HCT116 (cell line): ENCODE data around the gene PRKD2.

Experiments
- CEBPB ChIP-seq: IDR thresholded peaks from 2 replicates; pipeline ENCODE4 v1.6.1; 2012; ENCODE audit warnings: low read depth
- EZH2 ChIP-seq: fragments of 200-600 bp; sonication (generic); IDR thresholded peaks from 2 replicates; pipeline ENCODE4 v1.6.1; 2017; ENCODE audit warnings: antibody characterized with exemption, mixed run types
- EZH2phosphoT487 ChIP-seq: fragments of 200-600 bp; IDR thresholded peaks from 2 replicates; pipeline ENCODE4 v1.6.1; 2018; ENCODE audit warnings: antibody characterized with exemption, borderline replicate concordance
- SP1 ChIP-seq: IDR thresholded peaks from 2 replicates; pipeline ENCODE4 v1.6.1; 2012; ENCODE audit warnings: low read depth
- SRF ChIP-seq: IDR thresholded peaks from 2 replicates; pipeline ENCODE4 v1.6.1; 2012; ENCODE audit warnings: low read depth
- ZBTB33 ChIP-seq: IDR thresholded peaks from 2 replicates; pipeline ENCODE4 v1.6.1; 2011; ENCODE audit warnings: mild to moderate bottlenecking, low read length, moderate library complexity; ENCODE audit not compliant: insufficient replicate concordance; ENCODE audit errors: extremely low read depth
- ZNF274 ChIP-seq: fragments of 200-500 bp; sonication (Bioruptor generic); IDR thresholded peaks from 2 replicates; pipeline ENCODE4 v1.6.1; 2014; ENCODE audit warnings: mild to moderate bottlenecking, low read depth, low read length, inconsistent platforms
- TF ChIP-seq, protein P1 (sequence below), 3 experiments: fragments of 200-600 bp in 1 of 3; sonication (generic) in 1 of 3; IDR thresholded peaks in 2 of 3; conservative IDR thresholded peaks in 1 of 3; 2 replicates each; pipeline ENCODE4 v1.5.1; 2012 to 2017; ENCODE audit warnings: low read depth in 2 of 3, low read length in 2 of 3, antibody characterized with exemption in 1 of 3, borderline replicate concordance in 1 of 3, control low read depth in 1 of 3, mild to moderate bottlenecking in 1 of 3, mixed read lengths in 1 of 3, mixed run types in 1 of 3, moderate library complexity in 1 of 3; ENCODE audit not compliant: insufficient read depth in 1 of 3
- TF ChIP-seq, protein P2 (sequence below): IDR thresholded peaks from 2 replicates; pipeline ENCODE4 v1.6.1; 2012; ENCODE audit warnings: low read depth

DNA sequence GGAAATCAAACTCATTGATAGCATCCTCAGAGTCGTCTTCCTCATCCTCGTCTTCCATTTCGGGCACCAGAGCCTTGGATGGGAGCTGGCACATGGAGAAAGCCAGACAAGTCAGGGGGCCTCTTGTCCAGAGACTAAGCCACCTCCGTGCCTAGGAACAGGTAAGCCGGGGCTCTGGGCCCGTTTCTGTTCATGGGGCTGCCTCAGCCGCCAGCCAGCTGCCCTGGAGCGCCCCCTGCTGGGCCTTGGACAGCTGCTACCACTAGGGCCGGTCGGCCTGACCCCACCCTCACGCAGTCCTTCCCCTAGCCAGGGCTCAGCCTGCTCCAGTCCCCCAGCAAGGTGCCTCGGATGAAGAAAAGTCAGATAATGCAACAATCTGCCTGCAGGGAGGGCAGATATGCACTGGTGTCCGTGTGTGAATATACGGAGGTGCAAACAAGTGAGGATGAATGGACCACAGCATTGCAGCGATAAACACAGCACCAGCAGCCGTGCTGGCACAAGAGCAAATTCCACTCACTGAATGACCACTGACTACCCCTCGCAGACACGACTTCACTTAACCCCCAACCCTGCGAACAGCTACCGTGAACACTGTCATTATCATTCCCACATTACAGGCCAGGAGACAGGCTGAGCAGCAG is 11.9 kb upstream of the PRKD2 start:
- TF ChIP-seq ZBTB33 (no peak), EZH2phosphoT487 (no peak), SRF (no peak), ZNF274 (no peak), EZH2 (no peak), SP1 (no peak), CEBPB (no peak)
- TF ChIP-seq, protein P1, sequence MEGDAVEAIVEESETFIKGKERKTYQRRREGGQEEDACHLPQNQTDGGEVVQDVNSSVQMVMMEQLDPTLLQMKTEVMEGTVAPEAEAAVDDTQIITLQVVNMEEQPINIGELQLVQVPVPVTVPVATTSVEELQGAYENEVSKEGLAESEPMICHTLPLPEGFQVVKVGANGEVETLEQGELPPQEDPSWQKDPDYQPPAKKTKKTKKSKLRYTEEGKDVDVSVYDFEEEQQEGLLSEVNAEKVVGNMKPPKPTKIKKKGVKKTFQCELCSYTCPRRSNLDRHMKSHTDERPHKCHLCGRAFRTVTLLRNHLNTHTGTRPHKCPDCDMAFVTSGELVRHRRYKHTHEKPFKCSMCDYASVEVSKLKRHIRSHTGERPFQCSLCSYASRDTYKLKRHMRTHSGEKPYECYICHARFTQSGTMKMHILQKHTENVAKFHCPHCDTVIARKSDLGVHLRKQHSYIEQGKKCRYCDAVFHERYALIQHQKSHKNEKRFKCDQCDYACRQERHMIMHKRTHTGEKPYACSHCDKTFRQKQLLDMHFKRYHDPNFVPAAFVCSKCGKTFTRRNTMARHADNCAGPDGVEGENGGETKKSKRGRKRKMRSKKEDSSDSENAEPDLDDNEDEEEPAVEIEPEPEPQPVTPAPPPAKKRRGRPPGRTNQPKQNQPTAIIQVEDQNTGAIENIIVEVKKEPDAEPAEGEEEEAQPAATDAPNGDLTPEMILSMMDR (IDR thresholded peaks at IDR 0.05 in 2 of 3, conservative IDR thresholded peaks at IDR 0.05 in 1 of 3; ENCODE audit: borderline replicate concordance in 1 of 3, insufficient read depth in 1 of 3, low read depth in 2 of 3, low read length in 2 of 3): peak; percentile 67 to 94 (median 92)
- TF ChIP-seq, protein P2, sequence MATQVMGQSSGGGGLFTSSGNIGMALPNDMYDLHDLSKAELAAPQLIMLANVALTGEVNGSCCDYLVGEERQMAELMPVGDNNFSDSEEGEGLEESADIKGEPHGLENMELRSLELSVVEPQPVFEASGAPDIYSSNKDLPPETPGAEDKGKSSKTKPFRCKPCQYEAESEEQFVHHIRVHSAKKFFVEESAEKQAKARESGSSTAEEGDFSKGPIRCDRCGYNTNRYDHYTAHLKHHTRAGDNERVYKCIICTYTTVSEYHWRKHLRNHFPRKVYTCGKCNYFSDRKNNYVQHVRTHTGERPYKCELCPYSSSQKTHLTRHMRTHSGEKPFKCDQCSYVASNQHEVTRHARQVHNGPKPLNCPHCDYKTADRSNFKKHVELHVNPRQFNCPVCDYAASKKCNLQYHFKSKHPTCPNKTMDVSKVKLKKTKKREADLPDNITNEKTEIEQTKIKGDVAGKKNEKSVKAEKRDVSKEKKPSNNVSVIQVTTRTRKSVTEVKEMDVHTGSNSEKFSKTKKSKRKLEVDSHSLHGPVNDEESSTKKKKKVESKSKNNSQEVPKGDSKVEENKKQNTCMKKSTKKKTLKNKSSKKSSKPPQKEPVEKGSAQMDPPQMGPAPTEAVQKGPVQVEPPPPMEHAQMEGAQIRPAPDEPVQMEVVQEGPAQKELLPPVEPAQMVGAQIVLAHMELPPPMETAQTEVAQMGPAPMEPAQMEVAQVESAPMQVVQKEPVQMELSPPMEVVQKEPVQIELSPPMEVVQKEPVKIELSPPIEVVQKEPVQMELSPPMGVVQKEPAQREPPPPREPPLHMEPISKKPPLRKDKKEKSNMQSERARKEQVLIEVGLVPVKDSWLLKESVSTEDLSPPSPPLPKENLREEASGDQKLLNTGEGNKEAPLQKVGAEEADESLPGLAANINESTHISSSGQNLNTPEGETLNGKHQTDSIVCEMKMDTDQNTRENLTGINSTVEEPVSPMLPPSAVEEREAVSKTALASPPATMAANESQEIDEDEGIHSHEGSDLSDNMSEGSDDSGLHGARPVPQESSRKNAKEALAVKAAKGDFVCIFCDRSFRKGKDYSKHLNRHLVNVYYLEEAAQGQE: no peak
